ENCODE measurements around the gene GNAL. TPM values are rescaled to one million over a fixed set of nuclear protein-coding genes. Genes with fewer than 3 reads are reported as not detected.

The GNAL gene
- total RNA-seq, 1 experiment from 2014 or later: 24.5 TPM

GRCh38 chr18:11726556-11726955, 37.5 kb downstream of the GNAL start:
- no peaks in the 10 kb centered on the region for H3K27me3 ChIP-seq (ENCODE audit: control insufficient read depth, insufficient read depth, low read length)
- DNase-seq: no peak
- no peak overlapping the region for H3K4me3 ChIP-seq (ENCODE audit: insufficient read depth, low read depth, low read length)
- H3K36me3 ChIP-seq (replicated peaks; ENCODE audit: control insufficient read depth, insufficient read depth, low read length): no peaks in the 10 kb centered on the region

- Histone ChIP-seq H3K4me3 (ENCODE audit: insufficient read depth, low read depth, low read length) (no peak overlapping the region), H3K36me3 (replicated peaks; ENCODE audit: control insufficient read depth, insufficient read depth, low read length) (no peaks in the 10 kb centered on the region), H3K27me3 (ENCODE audit: control insufficient read depth, insufficient read depth, low read length) (no peaks in the 10 kb centered on the region)
- peak; percentile 77 for DNase-seq
Observed at GRCh38 chr18:11728249-11728648, 39.2 kb downstream of the GNAL start.

- Histone ChIP-seq H3K4me3 (ENCODE audit: insufficient read depth, low read depth, low read length) (no peak overlapping the region), H3K27me3 (ENCODE audit: control insufficient read depth, insufficient read depth, low read length) (no peaks in the 10 kb centered on the region), H3K36me3 (replicated peaks; ENCODE audit: control insufficient read depth, insufficient read depth, low read length) (no peaks in the 10 kb centered on the region)
- no peak for DNase-seq
Observed at GRCh38 chr18:11729556-11729955, 40.5 kb downstream of the GNAL start.

GRCh38 chr18:11733031-11733430, 44.0 kb downstream of the GNAL start:
- no peaks in the 10 kb centered on the region for H3K36me3 ChIP-seq (replicated peaks; ENCODE audit: control insufficient read depth, insufficient read depth, low read length)
- DNase-seq: peak; percentile 89
- H3K27me3 ChIP-seq (ENCODE audit: control insufficient read depth, insufficient read depth, low read length): no peaks in the 10 kb centered on the region
- H3K4me3 ChIP-seq (ENCODE audit: insufficient read depth, low read depth, low read length): no peak overlapping the region

GRCh38 chr18:11736656-11737055, 47.6 kb downstream of the GNAL start:
- Histone ChIP-seq H3K27me3 (ENCODE audit: control insufficient read depth, insufficient read depth, low read length) (no peaks in the 10 kb centered on the region), H3K36me3 (replicated peaks; ENCODE audit: control insufficient read depth, insufficient read depth, low read length) (no peaks in the 10 kb centered on the region), H3K4me3 (ENCODE audit: insufficient read depth, low read depth, low read length) (no peak overlapping the region)
- no peak for DNase-seq

- DNase-seq: no peak
Observed at GRCh38 chr18:11739893-11740292, 50.8 kb downstream of the GNAL start.

GRCh38 chr18:11740461-11740860, 51.4 kb downstream of the GNAL start:
- H3K4me3 ChIP-seq (ENCODE audit: insufficient read depth, low read depth, low read length): no peak overlapping the region
- H3K27me3 ChIP-seq (ENCODE audit: control insufficient read depth, insufficient read depth, low read length): no peaks in the 10 kb centered on the region
- no peaks in the 10 kb centered on the region for H3K36me3 ChIP-seq (replicated peaks; ENCODE audit: control insufficient read depth, insufficient read depth, low read length)
- no peak for DNase-seq

More at GRCh38 chr18:11739893-11740292, 50.8 kb downstream of the GNAL start:
- Histone ChIP-seq H3K4me3 (ENCODE audit: insufficient read depth, low read depth, low read length) (no peak overlapping the region), H3K27me3 (ENCODE audit: control insufficient read depth, insufficient read depth, low read length) (no peaks in the 10 kb centered on the region), H3K36me3 (replicated peaks; ENCODE audit: control insufficient read depth, insufficient read depth, low read length) (no peaks in the 10 kb centered on the region)

GRCh38 chr18:11741505-11742145, 52.6 kb downstream of the GNAL start:
- Histone ChIP-seq H3K4me3 (ENCODE audit: insufficient read depth, low read depth, low read length) (no peak overlapping the region), H3K27me3 (ENCODE audit: control insufficient read depth, insufficient read depth, low read length) (no peaks in the 10 kb centered on the region), H3K36me3 (replicated peaks; ENCODE audit: control insufficient read depth, insufficient read depth, low read length) (no peaks in the 10 kb centered on the region)
- peak; percentile 72 for DNase-seq

GRCh38 chr18:11745521-11745920, 56.5 kb downstream of the GNAL start:
- no peak overlapping the region for H3K4me3 ChIP-seq (ENCODE audit: insufficient read depth, low read depth, low read length)
- H3K27me3 ChIP-seq (ENCODE audit: control insufficient read depth, insufficient read depth, low read length): peaks cover under 1% of the 10 kb centered on the region; the same call in 1 of the 2 replicates
- DNase-seq: no peak
- no peaks in the 10 kb centered on the region for H3K36me3 ChIP-seq (replicated peaks; ENCODE audit: control insufficient read depth, insufficient read depth, low read length)

GRCh38 chr18:11747286-11747685, 58.2 kb downstream of the GNAL start:
- DNase-seq: peak; percentile 10
- Histone ChIP-seq H3K27me3 (ENCODE audit: control insufficient read depth, insufficient read depth, low read length) (peaks cover 17% of the 10 kb centered on the region), H3K4me3 (ENCODE audit: insufficient read depth, low read depth, low read length) (no peak overlapping the region), H3K36me3 (replicated peaks; ENCODE audit: control insufficient read depth, insufficient read depth, low read length) (no peaks in the 10 kb centered on the region)

GRCh38 chr18:11747731-11748130, 58.7 kb downstream of the GNAL start:
- DNase-seq: peak; percentile 90
- peaks cover 21% of the 10 kb centered on the region for H3K27me3 ChIP-seq (ENCODE audit: control insufficient read depth, insufficient read depth, low read length)

GRCh38 chr18:11749305-11749704, 60.2 kb downstream of the GNAL start:
- Histone ChIP-seq H3K36me3 (replicated peaks; ENCODE audit: control insufficient read depth, insufficient read depth, low read length) (no peaks in the 10 kb centered on the region), H3K4me3 (ENCODE audit: insufficient read depth, low read depth, low read length) (no peak overlapping the region), H3K27me3 (ENCODE audit: control insufficient read depth, insufficient read depth, low read length) (peaks cover 25% of the 10 kb centered on the region)
- no peak for DNase-seq

More at GRCh38 chr18:11747731-11748130, 58.7 kb downstream of the GNAL start:
- H3K36me3 ChIP-seq (replicated peaks; ENCODE audit: control insufficient read depth, insufficient read depth, low read length): no peaks in the 10 kb centered on the region
- H3K4me3 ChIP-seq (ENCODE audit: insufficient read depth, low read depth, low read length): no peak overlapping the region

GRCh38 chr18:11750171-11750570, 61.1 kb downstream of the GNAL start:
- Histone ChIP-seq H3K4me3 (ENCODE audit: insufficient read depth, low read depth, low read length) (no peak overlapping the region), H3K36me3 (replicated peaks; ENCODE audit: control insufficient read depth, insufficient read depth, low read length) (no peaks in the 10 kb centered on the region), H3K27me3 (ENCODE audit: control insufficient read depth, insufficient read depth, low read length) (peaks cover 25% of the 10 kb centered on the region)
- no peak for DNase-seq

GRCh38 chr18:11750581-11751310, 61.7 kb downstream of the GNAL start:
- no peaks in the 10 kb centered on the region for H3K36me3 ChIP-seq (replicated peaks; ENCODE audit: control insufficient read depth, insufficient read depth, low read length)
- DNase-seq: peak; percentile 61
- peaks cover 25% of the 10 kb centered on the region for H3K27me3 ChIP-seq (ENCODE audit: control insufficient read depth, insufficient read depth, low read length)
- H3K4me3 ChIP-seq (ENCODE audit: insufficient read depth, low read depth, low read length): no peak overlapping the region

- Histone ChIP-seq H3K36me3 (replicated peaks; ENCODE audit: control insufficient read depth, insufficient read depth, low read length) (no peaks in the 10 kb centered on the region), H3K27me3 (ENCODE audit: control insufficient read depth, insufficient read depth, low read length) (peaks cover 25% of the 10 kb centered on the region), H3K4me3 (ENCODE audit: insufficient read depth, low read depth, low read length) (peak overlapping the region; percentile 65)
- peak; percentile 90 for DNase-seq
Observed at GRCh38 chr18:11751341-11752115, 62.5 kb downstream of the GNAL start.

Data from H7 (cell line).